ENCODE measurements around the gene TSPAN5. TPM values are rescaled to one million over a fixed set of nuclear protein-coding genes. Genes with fewer than 3 reads are reported as not detected.

Gene TSPAN5
- total RNA-seq, 1 donor from 2014 or later = 24.9 TPM

GRCh38 chr4:98631506-98631905, 26.9 kb downstream of the TSPAN5 start:
- no peak for DNase-seq (ENCODE audit: low read depth)
- no peak for TF ChIP-seq CTCF (conservative IDR thresholded peaks at IDR 0.05; ENCODE audit: low read depth, low read length)
- no peak overlapping the region for H3K4me3 ChIP-seq (ENCODE audit: low read depth, low read length)

GRCh38 chr4:98630737-98631454, 27.5 kb downstream of the TSPAN5 start:
- no peak overlapping the region for H3K4me3 ChIP-seq (ENCODE audit: low read depth, low read length)
- peak; percentile 33 for TF ChIP-seq CTCF (conservative IDR thresholded peaks at IDR 0.05; ENCODE audit: low read depth, low read length)
- no peak for DNase-seq (ENCODE audit: low read depth)

- no peak overlapping the region for H3K4me3 ChIP-seq (ENCODE audit: low read depth, low read length)
- DNase-seq (ENCODE audit: low read depth) = peak; percentile 35
- TF ChIP-seq CTCF (conservative IDR thresholded peaks at IDR 0.05; ENCODE audit: low read depth, low read length) = no peak
Observed at GRCh38 chr4:98627531-98628257, 30.7 kb downstream of the TSPAN5 start.

GRCh38 chr4:98626350-98626749, 32.1 kb downstream of the TSPAN5 start:
- H3K4me3 ChIP-seq (ENCODE audit: low read depth, low read length) = no peak overlapping the region
- TF ChIP-seq CTCF (conservative IDR thresholded peaks at IDR 0.05; ENCODE audit: low read depth, low read length) = no peak
- DNase-seq (ENCODE audit: low read depth) = peak; percentile 74

- no peak for DNase-seq (ENCODE audit: low read depth)
- no peak for TF ChIP-seq CTCF (conservative IDR thresholded peaks at IDR 0.05; ENCODE audit: low read depth, low read length)
- H3K4me3 ChIP-seq (ENCODE audit: low read depth, low read length) = no peak overlapping the region
Observed at GRCh38 chr4:98625920-98626319, 32.5 kb downstream of the TSPAN5 start.

- DNase-seq (ENCODE audit: low read depth) = no peak
- no peak overlapping the region for H3K4me3 ChIP-seq (ENCODE audit: low read depth, low read length)
- no peak for TF ChIP-seq CTCF (conservative IDR thresholded peaks at IDR 0.05; ENCODE audit: low read depth, low read length)
Observed at GRCh38 chr4:98625399-98625798, 33.0 kb downstream of the TSPAN5 start.

All from epithelial cell of proximal tubule (primary cell).